ENCODE measurements around the gene FOXN3.

Gene FOXN3

GRCh38 chr14:89108608-89109007, 308.4 kb downstream of the FOXN3 start:
- H3K4me3 ChIP-seq (ENCODE audit: low read depth, low read length), result no peak overlapping the region
- no peak for DNase-seq (ENCODE audit: low read depth)
- no peak for TF ChIP-seq MAX (IDR thresholded peaks at IDR 0.05; ENCODE audit: low read depth, low read length)
- no peak for TF ChIP-seq MYC (IDR thresholded peaks at IDR 0.05; ENCODE audit: low read depth, low read length)
- TF ChIP-seq CTCF (IDR thresholded peaks at IDR 0.05; ENCODE audit: low read depth, low read length), result no peak
- TF ChIP-seq POLR2A (IDR thresholded peaks at IDR 0.05; ENCODE audit: extremely low read depth, insufficient read length), result no peak

GRCh38 chr14:89107626-89108025, 309.4 kb downstream of the FOXN3 start:
- no peak for DNase-seq (ENCODE audit: low read depth)
- no peak overlapping the region for H3K4me3 ChIP-seq (ENCODE audit: low read depth, low read length)
- TF ChIP-seq CTCF (IDR thresholded peaks at IDR 0.05; ENCODE audit: low read depth, low read length) (no peak), MYC (IDR thresholded peaks at IDR 0.05; ENCODE audit: low read depth, low read length) (no peak), MAX (IDR thresholded peaks at IDR 0.05; ENCODE audit: low read depth, low read length) (no peak), POLR2A (IDR thresholded peaks at IDR 0.05; ENCODE audit: extremely low read depth, insufficient read length) (no peak)
